ENCODE results near the gene FANCF.

Gene FANCF

DNA sequence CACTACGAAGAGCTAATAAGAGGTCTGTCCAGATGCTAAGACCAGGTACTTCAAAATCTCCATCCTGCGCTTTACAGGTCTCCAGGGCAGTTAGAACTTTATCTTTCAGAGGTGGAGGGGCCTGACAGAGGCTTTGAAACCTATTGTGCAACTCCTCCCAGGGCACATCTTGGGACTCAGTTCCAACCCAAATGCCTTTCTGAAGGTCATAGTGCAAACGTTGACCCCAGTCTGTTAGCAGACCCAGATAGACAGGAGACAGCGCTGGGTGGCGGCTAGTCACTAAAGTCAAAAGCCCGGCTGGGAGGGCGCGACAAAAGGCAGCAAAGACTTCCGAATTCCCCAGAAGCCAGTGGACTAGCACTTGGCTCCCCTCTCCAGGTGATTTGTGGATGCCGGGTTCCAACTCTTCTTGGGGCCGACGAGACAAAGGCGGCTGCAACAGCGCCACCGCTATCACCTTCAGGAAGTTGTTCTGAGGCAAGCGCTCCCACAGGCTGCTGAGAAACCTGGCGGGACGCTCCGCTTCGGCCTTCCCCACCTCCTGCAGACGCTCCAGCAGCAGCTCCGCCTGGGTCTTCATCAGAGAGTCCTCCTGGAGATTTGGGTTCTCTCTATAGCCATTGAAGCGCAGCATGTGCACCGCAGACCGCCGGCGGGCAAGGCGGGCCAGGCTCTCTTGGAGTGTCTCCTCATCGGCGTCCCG, 728 bp downstream of the FANCF start:
- Histone ChIP-seq H4K20me1 (ENCODE audit: insufficient read depth, low read length) (no peaks in the 10 kb centered on the region), H3K9me3 (ENCODE audit: low read length) (no peaks in the 10 kb centered on the region), H3F3A (ENCODE audit: insufficient read depth, low read length) (no peaks in the 10 kb centered on the region), H3K27me3 (ENCODE audit: insufficient read depth, low read length) (no peaks in the 10 kb centered on the region), H3K4me2 (ENCODE audit: low read length) (peak overlapping the region; percentile 79), H3K4me3 (ENCODE audit: low read depth, low read length, poor library complexity, severe bottlenecking) (peak overlapping the region; percentile 92), H3K79me2 (ENCODE audit: insufficient read depth, low read length) (no peaks in the 10 kb centered on the region), H3K36me3 (ENCODE audit: insufficient read depth, low read length) (peaks cover 4% of the 10 kb centered on the region; the same call in 1 of the 2 replicates), H3K9me2 (ENCODE audit: low read depth, low read length) (no peaks in the 10 kb centered on the region; the same call in 1 of the 2 replicates), H2AFZ (ENCODE audit: low read length) (peak overlapping the region; percentile 65; the same call in 1 of the 2 replicates), H3K27ac (ENCODE audit: low read depth, low read length, poor library complexity, severe bottlenecking) (peak overlapping the region; percentile 40), H3K9ac (ENCODE audit: low read length) (peak overlapping the region; percentile 89), H3K4me1 (ENCODE audit: insufficient read depth, low read length, severe bottlenecking) (peaks cover 19% of the 10 kb centered on the region)
- TF ChIP-seq EZH2 (IDR thresholded peaks at IDR 0.05; ENCODE audit: borderline replicate concordance, low read length) (no peak), CTCF (IDR thresholded peaks at IDR 0.05; ENCODE audit: low read length) (peak; percentile 70)

DNA sequence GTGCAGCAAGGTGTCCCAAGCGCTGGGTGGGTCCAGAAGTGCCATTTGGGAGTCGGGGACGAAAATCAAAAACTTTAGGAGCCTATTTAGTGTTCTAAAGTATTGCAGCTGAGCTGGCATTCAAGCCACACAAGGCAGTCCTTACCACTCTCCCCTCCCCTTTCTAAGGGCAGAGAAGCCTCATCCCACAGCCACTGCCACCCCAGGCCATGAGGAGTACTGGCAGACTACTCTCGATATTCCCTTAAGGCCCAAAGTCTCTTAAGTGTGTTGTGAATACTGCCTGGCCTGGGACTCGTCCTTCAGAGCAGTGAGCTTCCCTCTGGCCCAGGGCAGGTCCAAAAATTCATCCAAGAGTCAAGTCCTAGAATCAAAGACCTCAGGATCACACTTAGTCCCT, 7.8 kb downstream of the FANCF start:
- TF ChIP-seq EZH2 (IDR thresholded peaks at IDR 0.05; ENCODE audit: borderline replicate concordance, low read length), result no peak
- Histone ChIP-seq H3K79me2 (ENCODE audit: insufficient read depth, low read length) (no peaks in the 10 kb centered on the region), H3K27ac (ENCODE audit: low read depth, low read length, poor library complexity, severe bottlenecking) (no peak overlapping the region), H4K20me1 (ENCODE audit: insufficient read depth, low read length) (no peaks in the 10 kb centered on the region), H3K9ac (ENCODE audit: low read length) (no peak overlapping the region), H3F3A (ENCODE audit: insufficient read depth, low read length) (no peaks in the 10 kb centered on the region), H3K36me3 (ENCODE audit: insufficient read depth, low read length) (no peaks in the 10 kb centered on the region), H2AFZ (ENCODE audit: low read length) (no peak overlapping the region), H3K4me2 (ENCODE audit: low read length) (no peak overlapping the region), H3K27me3 (ENCODE audit: insufficient read depth, low read length) (no peaks in the 10 kb centered on the region), H3K4me1 (ENCODE audit: insufficient read depth, low read length, severe bottlenecking) (no peaks in the 10 kb centered on the region), H3K4me3 (ENCODE audit: low read depth, low read length, poor library complexity, severe bottlenecking) (no peak overlapping the region), H3K9me2 (ENCODE audit: low read depth, low read length) (no peaks in the 10 kb centered on the region; the same call in 1 of the 2 replicates), H3K9me3 (ENCODE audit: low read length) (no peaks in the 10 kb centered on the region)

DNA sequence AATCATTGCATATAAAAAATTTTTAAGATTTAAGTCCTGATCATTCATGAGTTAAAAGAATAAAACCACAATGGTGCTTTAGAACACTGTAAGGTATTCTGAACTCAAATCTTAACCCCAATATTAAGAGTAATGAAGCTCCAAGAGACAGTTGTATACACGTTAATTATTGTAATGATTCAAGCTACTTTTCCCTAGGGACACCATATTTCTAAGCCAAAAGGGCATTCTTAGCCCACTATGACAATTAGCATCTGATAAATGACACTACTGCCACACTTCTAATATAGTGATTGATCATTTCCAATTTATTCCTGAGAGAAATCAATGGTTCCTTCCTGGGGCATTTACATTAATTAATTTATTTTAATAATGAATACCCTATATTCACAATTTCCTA, 21.7 kb downstream of the FANCF start:
- Histone ChIP-seq H2AFZ (ENCODE audit: low read length) (no peak overlapping the region), H3K4me2 (ENCODE audit: low read length) (no peak overlapping the region), H3K27me3 (ENCODE audit: insufficient read depth, low read length) (no peaks in the 10 kb centered on the region), H3K79me2 (ENCODE audit: insufficient read depth, low read length) (no peaks in the 10 kb centered on the region), H4K20me1 (ENCODE audit: insufficient read depth, low read length) (no peaks in the 10 kb centered on the region), H3K27ac (ENCODE audit: low read depth, low read length, poor library complexity, severe bottlenecking) (no peak overlapping the region), H3K4me3 (ENCODE audit: low read depth, low read length, poor library complexity, severe bottlenecking) (no peak overlapping the region), H3K9me2 (ENCODE audit: low read depth, low read length) (no peaks in the 10 kb centered on the region), H3K4me1 (ENCODE audit: insufficient read depth, low read length, severe bottlenecking) (no peaks in the 10 kb centered on the region), H3K9me3 (ENCODE audit: low read length) (no peaks in the 10 kb centered on the region), H3K9ac (ENCODE audit: low read length) (no peak overlapping the region), H3K36me3 (ENCODE audit: insufficient read depth, low read length) (no peaks in the 10 kb centered on the region), H3F3A (ENCODE audit: insufficient read depth, low read length) (no peaks in the 10 kb centered on the region)
- TF ChIP-seq EZH2 (IDR thresholded peaks at IDR 0.05; ENCODE audit: borderline replicate concordance, low read length), result no peak
- no peak for TF ChIP-seq CTCF (IDR thresholded peaks at IDR 0.05; ENCODE audit: low read length)

GRCh38 chr11:22602504-22602903, 23.1 kb downstream of the FANCF start:
- Histone ChIP-seq H3F3A (ENCODE audit: insufficient read depth, low read length) (no peaks in the 10 kb centered on the region), H3K9ac (ENCODE audit: low read length) (no peak overlapping the region), H2AFZ (ENCODE audit: low read length) (no peak overlapping the region), H3K9me3 (ENCODE audit: low read length) (no peaks in the 10 kb centered on the region), H3K27ac (ENCODE audit: low read depth, low read length, poor library complexity, severe bottlenecking) (no peak overlapping the region), H3K4me3 (ENCODE audit: low read depth, low read length, poor library complexity, severe bottlenecking) (no peak overlapping the region), H3K27me3 (ENCODE audit: insufficient read depth, low read length) (no peaks in the 10 kb centered on the region), H3K4me1 (ENCODE audit: insufficient read depth, low read length, severe bottlenecking) (no peaks in the 10 kb centered on the region), H4K20me1 (ENCODE audit: insufficient read depth, low read length) (no peaks in the 10 kb centered on the region), H3K79me2 (ENCODE audit: insufficient read depth, low read length) (no peaks in the 10 kb centered on the region), H3K9me2 (ENCODE audit: low read depth, low read length) (no peaks in the 10 kb centered on the region), H3K4me2 (ENCODE audit: low read length) (no peak overlapping the region), H3K36me3 (ENCODE audit: insufficient read depth, low read length) (no peaks in the 10 kb centered on the region)
- TF ChIP-seq CTCF (IDR thresholded peaks at IDR 0.05; ENCODE audit: low read length) (no peak), EZH2 (IDR thresholded peaks at IDR 0.05; ENCODE audit: borderline replicate concordance, low read length) (no peak)

Measured in OCI-LY1 (cell line).